ENCODE results near the gene RPS23. TPM values are rescaled to one million over a fixed set of nuclear protein-coding genes. Genes with fewer than 3 reads are reported as not detected.

Gene RPS23
- total and polyA plus RNA-seq, 8 donors: 1,279 to 4,002 (median 3,342) TPM

DNA sequence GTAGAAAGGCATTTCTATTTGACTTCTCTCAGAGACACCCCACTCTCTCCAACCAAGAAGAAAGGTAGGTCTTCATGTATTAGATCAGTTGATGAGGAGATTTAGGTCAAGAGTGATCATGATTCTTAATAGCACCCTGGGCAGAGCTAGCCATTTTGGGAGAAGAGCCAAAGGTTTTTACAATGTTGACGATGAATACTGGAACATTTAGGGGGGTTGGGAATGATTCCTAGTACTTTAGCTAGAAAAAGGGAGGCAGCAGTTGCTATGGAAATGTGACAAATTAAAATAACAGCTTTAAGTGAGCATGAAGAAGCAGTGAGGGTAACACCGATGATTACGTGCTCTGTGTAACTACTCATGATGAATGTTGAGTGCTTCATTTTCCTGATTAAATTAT lies 9.5 kb upstream of the RPS23 start:
- DNase-seq (no peak), ATAC-seq (no peak)
- H3K27ac ChIP-seq: no peak overlapping the region
- H3K27me3 ChIP-seq: no peaks in the 10 kb centered on the region
- intact Hi-C loops (cut with DNase I): no loop called here
- no peak overlapping the region for H3K4me3 ChIP-seq
- H3K36me3 ChIP-seq: no peaks in the 10 kb centered on the region
- TF ChIP-seq, protein P1, sequence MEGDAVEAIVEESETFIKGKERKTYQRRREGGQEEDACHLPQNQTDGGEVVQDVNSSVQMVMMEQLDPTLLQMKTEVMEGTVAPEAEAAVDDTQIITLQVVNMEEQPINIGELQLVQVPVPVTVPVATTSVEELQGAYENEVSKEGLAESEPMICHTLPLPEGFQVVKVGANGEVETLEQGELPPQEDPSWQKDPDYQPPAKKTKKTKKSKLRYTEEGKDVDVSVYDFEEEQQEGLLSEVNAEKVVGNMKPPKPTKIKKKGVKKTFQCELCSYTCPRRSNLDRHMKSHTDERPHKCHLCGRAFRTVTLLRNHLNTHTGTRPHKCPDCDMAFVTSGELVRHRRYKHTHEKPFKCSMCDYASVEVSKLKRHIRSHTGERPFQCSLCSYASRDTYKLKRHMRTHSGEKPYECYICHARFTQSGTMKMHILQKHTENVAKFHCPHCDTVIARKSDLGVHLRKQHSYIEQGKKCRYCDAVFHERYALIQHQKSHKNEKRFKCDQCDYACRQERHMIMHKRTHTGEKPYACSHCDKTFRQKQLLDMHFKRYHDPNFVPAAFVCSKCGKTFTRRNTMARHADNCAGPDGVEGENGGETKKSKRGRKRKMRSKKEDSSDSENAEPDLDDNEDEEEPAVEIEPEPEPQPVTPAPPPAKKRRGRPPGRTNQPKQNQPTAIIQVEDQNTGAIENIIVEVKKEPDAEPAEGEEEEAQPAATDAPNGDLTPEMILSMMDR (IDR thresholded peaks at IDR 0.05): no peak
- H3K4me1 ChIP-seq: no peaks in the 10 kb centered on the region
- H3K9me3 ChIP-seq: no peaks in the 10 kb centered on the region

DNA sequence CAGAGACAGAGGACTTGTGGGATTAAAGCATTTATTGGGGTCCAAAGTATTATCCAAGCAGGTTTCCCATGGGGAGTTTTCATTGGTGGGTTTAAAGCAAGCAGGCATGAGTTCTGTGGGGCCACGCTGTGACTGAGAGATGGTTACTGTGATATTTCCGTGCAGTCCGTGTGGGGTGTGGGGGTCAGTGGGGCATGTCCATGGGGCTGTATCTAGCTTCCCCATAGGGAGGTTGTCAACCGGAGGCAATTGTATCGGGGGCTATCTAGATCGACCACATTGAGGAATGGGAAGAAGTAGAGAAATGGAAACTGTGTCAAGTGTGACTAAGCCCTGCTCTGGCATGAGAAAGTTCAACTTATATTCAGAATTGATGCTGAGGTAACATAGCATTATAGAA lies 7.1 kb upstream of the RPS23 start:
- intact Hi-C loops (cut with DNase I): no loop called here
- ATAC-seq: no peak
- H3K27ac ChIP-seq: no peak overlapping the region
- DNase-seq: no peak
- no peaks in the 10 kb centered on the region for H3K4me1 ChIP-seq
- no peaks in the 10 kb centered on the region for H3K9me3 ChIP-seq
- TF ChIP-seq, protein P1 (IDR thresholded peaks at IDR 0.05): no peak
- no peaks in the 10 kb centered on the region for H3K36me3 ChIP-seq
- no peak overlapping the region for H3K4me3 ChIP-seq
- no peaks in the 10 kb centered on the region for H3K27me3 ChIP-seq

DNA sequence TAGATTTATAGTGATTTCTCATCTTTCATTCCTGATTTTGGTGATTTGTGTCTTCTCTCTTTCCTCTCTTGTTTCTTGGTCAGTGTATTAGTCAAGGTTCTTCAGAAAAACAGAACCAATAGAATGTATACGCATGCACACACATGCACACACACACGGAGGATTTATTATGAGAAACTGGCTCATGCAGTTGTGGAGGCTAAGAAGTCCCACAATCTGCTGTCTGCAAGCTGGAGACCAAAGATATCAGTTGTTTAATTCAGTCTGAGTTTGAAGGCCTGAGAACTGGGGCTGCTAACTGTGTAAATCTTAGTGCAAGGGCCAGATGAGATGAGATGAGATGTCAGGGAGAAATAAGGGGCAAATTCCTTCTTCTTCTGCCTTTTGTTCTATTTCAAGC lies 5.7 kb upstream of the RPS23 start:
- TF ChIP-seq, protein P1 (IDR thresholded peaks at IDR 0.05): no peak
- no peaks in the 10 kb centered on the region for H3K36me3 ChIP-seq
- no peak overlapping the region for H3K4me3 ChIP-seq
- H3K9me3 ChIP-seq: no peaks in the 10 kb centered on the region
- H3K27me3 ChIP-seq: no peaks in the 10 kb centered on the region
- intact Hi-C loops (cut with DNase I): no loop called here
- no peak overlapping the region for H3K27ac ChIP-seq
- H3K4me1 ChIP-seq: no peaks in the 10 kb centered on the region
- ATAC-seq (no peak), DNase-seq (no peak)

DNA sequence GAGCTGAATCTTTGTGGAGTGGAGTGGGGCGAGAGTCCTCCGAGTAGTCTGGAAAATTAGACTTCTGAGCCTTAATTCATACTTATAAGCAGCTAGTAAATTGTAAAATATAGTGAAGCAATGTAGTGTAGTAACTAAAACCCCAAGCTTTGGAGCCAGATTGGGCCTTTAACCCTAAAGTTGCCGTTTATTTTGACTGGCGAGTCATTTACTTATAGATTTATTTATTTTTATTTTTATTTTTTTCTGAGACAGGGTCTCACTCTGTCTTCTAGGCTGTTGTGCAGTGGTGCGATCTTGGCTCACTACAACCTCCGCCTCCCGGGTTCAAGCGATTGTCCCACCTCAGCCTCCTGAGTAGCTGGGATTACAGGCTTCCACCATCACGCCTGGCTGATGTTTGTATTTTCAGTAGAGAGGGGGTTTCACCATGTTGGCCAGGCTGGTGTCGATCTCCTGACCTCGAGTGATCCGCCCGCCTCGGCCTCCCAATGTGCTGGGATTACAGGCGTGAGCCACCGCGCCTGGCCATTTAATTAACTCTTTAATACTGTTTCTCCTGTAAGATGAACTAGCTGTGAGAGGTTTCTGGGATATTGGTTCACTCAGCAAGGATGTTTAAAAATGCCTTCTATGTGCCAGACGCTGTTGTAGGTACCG lies 687 bp upstream of the RPS23 start:
- Histone ChIP-seq H3K4me3 (peak overlapping the region; percentile 91 to 93), H3K4me1 (peaks cover 5 to 21% of the 10 kb centered on the region in 2 donors), H3K9me3 (no peaks in the 10 kb centered on the region), H3K27ac (peak overlapping the region; percentile 72 to 77), H3K27me3 (no peaks in the 10 kb centered on the region), H3K36me3 (peaks cover 0 to 31% of the 10 kb centered on the region in 2 donors)
- DNase-seq (no peak), ATAC-seq (no peak)
- TF ChIP-seq, protein P1 (IDR thresholded peaks at IDR 0.05): no peak
- intact Hi-C loops (cut with DNase I): no loop called here

DNA sequence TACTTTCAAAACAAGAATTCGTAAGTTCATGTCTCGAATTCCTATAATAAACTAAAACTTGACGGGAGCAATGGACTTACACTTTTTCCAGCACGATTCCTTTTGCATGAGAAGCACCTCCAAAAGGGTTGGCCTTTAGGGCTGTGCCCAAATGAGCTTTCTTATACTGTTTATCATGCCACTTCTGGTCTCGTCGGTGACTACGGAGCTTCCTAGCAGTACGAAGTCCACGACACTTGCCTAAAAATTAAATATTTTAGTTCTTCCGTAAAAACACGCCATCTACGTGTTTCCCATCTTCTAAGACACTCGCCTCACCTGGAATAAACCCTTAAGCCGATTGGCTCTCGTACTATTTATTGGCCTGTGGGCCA lies 554 bp downstream of the RPS23 start:
- H3K4me3 ChIP-seq: peak overlapping the region; percentile 91 to 93
- peaks cover 0 to 43% of the 10 kb centered on the region in 2 donors for H3K36me3 ChIP-seq
- no peaks in the 10 kb centered on the region for H3K9me3 ChIP-seq
- TF ChIP-seq, protein P1 (IDR thresholded peaks at IDR 0.05): no peak
- ATAC-seq (no peak), DNase-seq (no peak)
- H3K27me3 ChIP-seq: no peaks in the 10 kb centered on the region
- intact Hi-C loops (cut with DNase I): no loop called here
- peaks cover 5 to 21% of the 10 kb centered on the region in 2 donors for H3K4me1 ChIP-seq
- peak overlapping the region; percentile 72 to 77 for H3K27ac ChIP-seq
